ENCODE data around the gene KCNH1.

Gene KCNH1

GRCh38 chr1:210792250-210793102 is 341.5 kb downstream of the KCNH1 start:
- DNase-seq = no peak

GRCh38 chr1:210790196-210790595 is 343.8 kb downstream of the KCNH1 start:
- DNase-seq = no peak

- DNase-seq = no peak
Observed at GRCh38 chr1:210787800-210788199, 346.1 kb downstream of the KCNH1 start.

GRCh38 chr1:210786546-210786945 is 347.4 kb downstream of the KCNH1 start:
- DNase-seq = no peak

GRCh38 chr1:210783925-210784324 is 350.0 kb downstream of the KCNH1 start:
- DNase-seq = no peak

- no peak for DNase-seq
Observed at GRCh38 chr1:210781652-210782051, 352.3 kb downstream of the KCNH1 start.

GRCh38 chr1:210779269-210779668 is 354.7 kb downstream of the KCNH1 start:
- DNase-seq = no peak

GRCh38 chr1:210777914-210778313 is 356.0 kb downstream of the KCNH1 start:
- no peak for DNase-seq

- DNase-seq = no peak
Observed at GRCh38 chr1:210776712-210777111, 357.2 kb downstream of the KCNH1 start.

GRCh38 chr1:210775289-210775688 is 358.7 kb downstream of the KCNH1 start:
- DNase-seq = no peak

GRCh38 chr1:210773450-210773849 is 360.5 kb downstream of the KCNH1 start:
- DNase-seq = no peak

GRCh38 chr1:210771131-210771530 is 362.8 kb downstream of the KCNH1 start:
- no peak for DNase-seq

- DNase-seq = no peak
Observed at GRCh38 chr1:210770396-210770984, 363.5 kb downstream of the KCNH1 start.

- no peak for DNase-seq
Observed at GRCh38 chr1:210769473-210769872, 364.5 kb downstream of the KCNH1 start.

- no peak for DNase-seq
Observed at GRCh38 chr1:210764536-210764935, 369.4 kb downstream of the KCNH1 start.

- DNase-seq = no peak
Observed at GRCh38 chr1:210758761-210759160, 375.2 kb downstream of the KCNH1 start.

GRCh38 chr1:210758261-210758660 is 375.7 kb downstream of the KCNH1 start:
- DNase-seq = no peak

- no peak for DNase-seq
Observed at GRCh38 chr1:210757677-210758076, 376.3 kb downstream of the KCNH1 start.

- DNase-seq = no peak
Observed at GRCh38 chr1:210755991-210756659, 377.8 kb downstream of the KCNH1 start.

- no peak for DNase-seq
Observed at GRCh38 chr1:210754878-210755665, 378.9 kb downstream of the KCNH1 start.

- DNase-seq = no peak
Observed at GRCh38 chr1:210751911-210752310, 382.0 kb downstream of the KCNH1 start.

- DNase-seq = no peak
Observed at GRCh38 chr1:210750468-210750867, 383.5 kb downstream of the KCNH1 start.

GRCh38 chr1:210748796-210749195 is 385.2 kb downstream of the KCNH1 start:
- DNase-seq = no peak
